ENCODE data around the gene BCL11A.

Gene BCL11A
- total RNA-seq = 0 to 0.39 (median 0.17) reads per million in 3 donors

DNA sequence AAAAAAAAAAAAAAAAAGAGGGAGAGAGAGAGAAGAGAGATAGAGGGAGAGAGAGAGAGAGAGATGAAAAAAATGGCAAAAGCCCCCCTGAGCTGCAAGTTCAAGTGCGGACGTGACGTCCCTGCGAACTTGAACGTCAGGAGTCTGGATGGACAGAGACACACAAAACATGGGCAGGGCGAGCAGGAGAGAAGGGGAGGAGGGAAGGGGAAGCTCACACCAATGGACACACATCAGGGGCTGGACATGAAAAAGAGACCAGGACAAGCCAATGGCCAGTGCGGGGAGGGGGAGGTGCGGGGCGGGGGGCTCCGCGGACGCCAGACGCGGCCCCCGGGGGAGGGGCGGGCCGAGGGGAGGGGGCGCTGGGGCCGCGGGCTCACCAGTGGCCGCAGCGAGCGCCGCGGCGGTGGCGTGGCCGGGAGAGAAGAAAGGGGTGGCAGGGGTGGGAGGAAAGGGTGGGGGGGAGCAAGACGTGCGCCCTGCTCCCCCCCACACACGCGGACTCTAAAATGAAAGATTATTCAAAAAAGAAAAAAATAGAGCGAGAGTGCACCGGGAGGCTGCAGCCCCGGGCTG is at the start of gene BCL11A:
BCL11A (minus strand) TSS at position 160 of the 579 bp plus-strand sequence. CDS start 384 bp downstream, outside the sequence.
- no peak for DNase-seq
- no peak within 1 kb of the TSS for H3K27ac ChIP-seq (ENCODE audit: insufficient read depth, low read length, poor library complexity, severe bottlenecking)

DNA sequence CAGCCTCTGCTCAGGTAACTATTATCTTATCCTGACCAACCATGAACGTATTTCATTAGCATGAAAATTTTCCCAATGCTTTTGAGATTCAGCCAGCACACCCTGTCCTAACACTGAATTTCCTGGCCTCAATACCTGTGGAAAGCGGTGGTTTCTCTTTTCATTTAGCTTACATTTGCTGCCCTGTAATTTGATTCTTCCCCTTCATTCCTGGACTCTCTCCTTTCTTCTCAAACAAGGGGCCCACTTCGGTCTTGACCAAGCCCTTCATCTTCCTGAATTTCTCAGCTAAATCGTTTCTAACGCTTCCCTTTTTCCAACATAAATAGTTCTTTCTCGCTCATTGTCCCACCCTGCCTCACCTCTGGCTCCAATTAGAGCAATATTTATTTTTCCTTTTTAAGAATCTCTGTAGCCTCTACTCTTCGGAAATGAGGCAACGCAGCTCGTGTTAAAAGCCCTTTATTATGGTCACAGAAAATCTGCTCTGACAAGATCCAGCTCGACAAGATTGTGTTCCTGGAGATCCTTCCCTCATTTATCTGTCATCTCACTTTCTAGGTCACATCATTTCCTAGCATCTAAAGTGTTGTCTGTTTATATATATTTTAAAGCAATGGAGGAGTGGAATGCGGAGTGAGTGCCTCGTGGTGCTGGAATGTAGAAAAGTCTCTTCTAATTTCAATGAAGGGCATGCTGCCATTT is 49.5 kb upstream of the BCL11A start:
- Histone ChIP-seq H3K4me3 (ENCODE audit: insufficient read depth, low read depth, low read length, poor library complexity, severe bottlenecking) (no peak overlapping the region), H3K4me1 (ENCODE audit: control insufficient read depth, insufficient read depth, low read length, poor library complexity, severe bottlenecking) (no peaks in the 10 kb centered on the region), H3K9me3 (ENCODE audit: control insufficient read depth, low read length) (no peaks in the 10 kb centered on the region), H3K36me3 (ENCODE audit: control insufficient read depth, insufficient read depth, low read length) (no peaks in the 10 kb centered on the region), H3K27me3 (replicated peaks; ENCODE audit: control insufficient read depth, insufficient read depth, low read length, poor library complexity, severe bottlenecking) (no peaks in the 10 kb centered on the region), H3K27ac (ENCODE audit: insufficient read depth, low read length, poor library complexity, severe bottlenecking) (no peak overlapping the region)
- DNase-seq = no peak

More for the DNA sequence above, at the start of gene BCL11A:
- H3K27me3 ChIP-seq (replicated peaks; ENCODE audit: control insufficient read depth, insufficient read depth, low read length, poor library complexity, severe bottlenecking) = peaks cover 78% of the 10 kb centered on the region
- no peaks in the 10 kb centered on the region for H3K36me3 ChIP-seq (ENCODE audit: control insufficient read depth, insufficient read depth, low read length)
- H3K9me3 ChIP-seq (ENCODE audit: control insufficient read depth, low read length) = no peaks in the 10 kb centered on the region
- peaks cover 47% of the 10 kb centered on the region for H3K4me1 ChIP-seq (ENCODE audit: control insufficient read depth, insufficient read depth, low read length, poor library complexity, severe bottlenecking)
- H3K4me3 ChIP-seq (ENCODE audit: insufficient read depth, low read depth, low read length, poor library complexity, severe bottlenecking) = peak within 1 kb of the TSS; percentile 78

DNA sequence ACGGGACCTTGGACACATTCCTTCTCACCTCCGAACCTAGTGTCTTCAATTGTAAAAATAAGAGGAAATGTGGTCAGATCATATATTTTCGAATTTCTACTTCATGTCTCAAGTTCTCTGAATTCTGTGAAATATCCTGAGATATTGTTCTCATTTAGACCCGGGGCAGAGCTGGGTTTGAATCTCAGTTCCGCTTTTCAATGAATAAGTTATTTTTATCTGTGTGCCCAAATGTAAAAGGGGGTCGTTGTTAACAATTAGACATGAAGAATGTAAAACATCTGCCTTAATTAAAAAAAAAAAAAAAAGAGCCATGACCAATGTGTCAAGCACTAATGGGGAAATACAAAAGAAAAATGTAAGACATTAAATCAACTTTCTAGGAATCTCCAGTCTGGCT is 48.9 kb upstream of the BCL11A start:
- no peaks in the 10 kb centered on the region for H3K4me1 ChIP-seq (ENCODE audit: control insufficient read depth, insufficient read depth, low read length, poor library complexity, severe bottlenecking)

DNA sequence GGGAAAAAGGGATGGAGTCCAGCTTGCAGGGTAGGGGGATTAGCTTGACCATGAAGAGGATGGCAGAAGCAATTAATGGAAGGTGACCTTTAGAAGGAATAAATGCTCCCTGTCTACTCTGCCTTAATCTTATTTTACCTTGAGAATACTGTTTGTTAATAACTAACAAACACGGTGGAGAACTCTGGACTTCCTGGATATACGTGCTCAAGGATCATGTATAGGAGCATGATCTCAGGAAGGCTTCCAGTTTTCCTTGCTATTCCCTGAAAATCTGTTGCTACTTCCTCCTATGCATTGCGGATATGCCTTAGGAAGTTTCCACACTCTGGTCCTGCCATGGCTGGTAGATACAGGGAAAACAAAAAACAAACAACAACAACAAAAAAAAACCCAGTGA is 44.8 kb upstream of the BCL11A start:
- no peak for DNase-seq
- H3K36me3 ChIP-seq (ENCODE audit: control insufficient read depth, insufficient read depth, low read length) = no peaks in the 10 kb centered on the region
- H3K27ac ChIP-seq (ENCODE audit: insufficient read depth, low read length, poor library complexity, severe bottlenecking) = no peak overlapping the region
- no peaks in the 10 kb centered on the region for H3K9me3 ChIP-seq (ENCODE audit: control insufficient read depth, low read length)
- H3K4me3 ChIP-seq (ENCODE audit: insufficient read depth, low read depth, low read length, poor library complexity, severe bottlenecking) = no peak overlapping the region
- no peaks in the 10 kb centered on the region for H3K4me1 ChIP-seq (ENCODE audit: control insufficient read depth, insufficient read depth, low read length, poor library complexity, severe bottlenecking)
- H3K27me3 ChIP-seq (replicated peaks; ENCODE audit: control insufficient read depth, insufficient read depth, low read length, poor library complexity, severe bottlenecking) = no peaks in the 10 kb centered on the region

More for the DNA sequence above, 48.9 kb upstream of the BCL11A start:
- Histone ChIP-seq H3K9me3 (ENCODE audit: control insufficient read depth, low read length) (no peaks in the 10 kb centered on the region), H3K36me3 (ENCODE audit: control insufficient read depth, insufficient read depth, low read length) (no peaks in the 10 kb centered on the region), H3K27me3 (replicated peaks; ENCODE audit: control insufficient read depth, insufficient read depth, low read length, poor library complexity, severe bottlenecking) (no peaks in the 10 kb centered on the region), H3K27ac (ENCODE audit: insufficient read depth, low read length, poor library complexity, severe bottlenecking) (no peak overlapping the region), H3K4me3 (ENCODE audit: insufficient read depth, low read depth, low read length, poor library complexity, severe bottlenecking) (no peak overlapping the region)
- no peak for DNase-seq

DNA sequence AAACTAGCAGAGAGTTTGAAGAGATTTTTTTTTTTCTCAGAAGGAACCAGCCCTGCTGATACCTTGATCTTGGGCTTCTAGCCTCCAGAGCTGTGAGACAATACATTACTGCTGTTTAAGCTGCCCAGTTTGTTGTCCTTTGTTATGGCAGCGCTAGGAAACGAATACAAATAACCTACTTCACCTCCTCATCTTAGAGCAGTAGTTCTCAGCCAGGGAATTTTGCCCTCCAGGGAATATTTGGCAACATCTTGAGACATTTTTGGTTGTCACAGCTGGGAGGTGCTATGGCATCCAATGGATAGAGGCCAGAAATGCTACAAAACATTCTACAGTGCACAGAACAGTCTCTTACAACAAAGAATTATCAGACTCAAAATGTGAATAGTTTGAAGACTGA is 43.9 kb upstream of the BCL11A start:
- no peak overlapping the region for H3K4me3 ChIP-seq (ENCODE audit: insufficient read depth, low read depth, low read length, poor library complexity, severe bottlenecking)
- H3K4me1 ChIP-seq (ENCODE audit: control insufficient read depth, insufficient read depth, low read length, poor library complexity, severe bottlenecking) = no peaks in the 10 kb centered on the region
- no peaks in the 10 kb centered on the region for H3K9me3 ChIP-seq (ENCODE audit: control insufficient read depth, low read length)
- H3K36me3 ChIP-seq (ENCODE audit: control insufficient read depth, insufficient read depth, low read length) = no peaks in the 10 kb centered on the region
- H3K27me3 ChIP-seq (replicated peaks; ENCODE audit: control insufficient read depth, insufficient read depth, low read length, poor library complexity, severe bottlenecking) = no peaks in the 10 kb centered on the region
- H3K27ac ChIP-seq (ENCODE audit: insufficient read depth, low read length, poor library complexity, severe bottlenecking) = no peak overlapping the region
- DNase-seq = no peak

DNA sequence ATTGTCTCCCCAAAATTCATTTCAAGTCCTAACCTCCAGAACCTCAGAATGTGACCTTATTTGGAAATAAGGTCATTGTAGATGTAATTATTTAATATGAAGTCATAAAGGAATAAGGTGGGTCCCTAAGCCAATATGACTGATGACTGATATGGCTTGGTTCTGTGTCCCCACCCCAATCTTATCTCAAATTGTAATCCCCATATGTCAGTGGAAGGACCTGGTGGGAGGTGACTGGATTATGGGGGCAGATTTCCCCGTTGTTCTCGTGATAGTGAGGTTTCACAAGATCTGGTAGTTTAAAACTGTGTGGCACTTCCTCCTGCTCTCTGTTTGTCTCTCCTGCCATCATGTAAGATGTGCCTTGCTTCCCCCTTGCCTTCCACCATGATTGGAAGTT is 43.0 kb upstream of the BCL11A start:
- no peaks in the 10 kb centered on the region for H3K4me1 ChIP-seq (ENCODE audit: control insufficient read depth, insufficient read depth, low read length, poor library complexity, severe bottlenecking)

DNA sequence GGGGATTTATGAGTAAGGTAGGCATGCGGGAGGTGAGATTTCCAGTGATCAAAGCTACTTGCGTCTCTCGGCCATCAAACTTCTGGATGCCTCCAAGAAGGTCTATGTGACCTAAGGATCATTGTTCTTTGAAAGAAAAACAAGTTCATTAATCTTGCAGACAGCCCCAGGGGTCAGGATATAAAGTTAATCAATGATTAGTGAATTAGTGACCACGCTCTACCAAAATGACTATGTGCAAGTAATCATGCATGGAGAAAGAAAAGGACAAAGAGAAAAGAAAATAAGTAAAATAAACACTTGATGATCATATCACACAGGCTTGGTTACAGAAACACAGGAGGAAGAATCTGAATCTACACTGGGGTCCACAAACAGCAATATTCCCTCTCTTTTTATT is 42.5 kb upstream of the BCL11A start:
- H3K4me1 ChIP-seq (ENCODE audit: control insufficient read depth, insufficient read depth, low read length, poor library complexity, severe bottlenecking) = no peaks in the 10 kb centered on the region
- H3K36me3 ChIP-seq (ENCODE audit: control insufficient read depth, insufficient read depth, low read length) = no peaks in the 10 kb centered on the region
- no peak overlapping the region for H3K4me3 ChIP-seq (ENCODE audit: insufficient read depth, low read depth, low read length, poor library complexity, severe bottlenecking)
- H3K9me3 ChIP-seq (ENCODE audit: control insufficient read depth, low read length) = no peaks in the 10 kb centered on the region
- no peak overlapping the region for H3K27ac ChIP-seq (ENCODE audit: insufficient read depth, low read length, poor library complexity, severe bottlenecking)
- no peak for DNase-seq
- no peaks in the 10 kb centered on the region for H3K27me3 ChIP-seq (replicated peaks; ENCODE audit: control insufficient read depth, insufficient read depth, low read length, poor library complexity, severe bottlenecking)

More for the DNA sequence above, 43.0 kb upstream of the BCL11A start:
- Histone ChIP-seq H3K4me3 (ENCODE audit: insufficient read depth, low read depth, low read length, poor library complexity, severe bottlenecking) (no peak overlapping the region), H3K36me3 (ENCODE audit: control insufficient read depth, insufficient read depth, low read length) (no peaks in the 10 kb centered on the region), H3K9me3 (ENCODE audit: control insufficient read depth, low read length) (no peaks in the 10 kb centered on the region), H3K27ac (ENCODE audit: insufficient read depth, low read length, poor library complexity, severe bottlenecking) (no peak overlapping the region), H3K27me3 (replicated peaks; ENCODE audit: control insufficient read depth, insufficient read depth, low read length, poor library complexity, severe bottlenecking) (no peaks in the 10 kb centered on the region)
- no peak for DNase-seq

DNA sequence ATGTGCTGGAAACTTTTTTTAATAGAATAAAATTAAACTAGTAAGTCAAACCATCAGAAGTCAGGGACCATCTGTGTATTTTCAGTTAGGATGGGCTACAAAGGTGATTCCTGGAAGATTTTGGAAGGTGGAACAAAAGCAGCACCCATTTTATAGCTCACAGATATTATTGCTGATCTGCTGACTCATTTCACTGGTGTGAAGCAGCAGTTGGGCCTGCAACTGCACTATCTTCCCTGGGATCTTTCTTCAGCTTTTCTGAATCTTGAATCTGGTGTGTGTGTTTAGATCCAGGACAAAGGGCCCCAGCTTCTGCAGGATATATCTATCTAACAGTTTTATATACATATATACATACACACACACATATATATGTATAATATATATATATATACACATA is 35.6 kb upstream of the BCL11A start:
- no peak for DNase-seq
- Histone ChIP-seq H3K27me3 (replicated peaks; ENCODE audit: control insufficient read depth, insufficient read depth, low read length, poor library complexity, severe bottlenecking) (no peaks in the 10 kb centered on the region), H3K27ac (ENCODE audit: insufficient read depth, low read length, poor library complexity, severe bottlenecking) (no peak overlapping the region)

DNA sequence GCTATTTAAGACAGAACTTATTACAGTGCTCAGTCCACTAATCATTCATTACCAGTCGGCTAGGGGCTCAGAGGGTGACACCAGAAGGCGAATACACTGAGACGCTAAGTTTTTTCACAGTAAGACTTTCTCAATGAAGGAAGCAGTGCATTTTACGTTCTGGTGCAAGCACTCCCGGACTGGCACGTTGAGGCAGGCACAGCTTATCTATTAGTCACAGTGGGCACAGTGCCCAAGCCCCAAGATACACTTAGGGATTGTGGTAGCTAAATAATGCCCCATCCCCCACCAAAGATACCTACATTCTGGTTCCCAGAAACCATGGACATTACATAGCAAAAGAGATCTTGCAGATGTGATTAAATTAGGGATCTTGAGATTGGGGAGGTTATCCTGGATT is 32.6 kb upstream of the BCL11A start:
- DNase-seq = no peak
- Histone ChIP-seq H3K4me1 (ENCODE audit: control insufficient read depth, insufficient read depth, low read length, poor library complexity, severe bottlenecking) (no peaks in the 10 kb centered on the region), H3K36me3 (ENCODE audit: control insufficient read depth, insufficient read depth, low read length) (no peaks in the 10 kb centered on the region), H3K9me3 (ENCODE audit: control insufficient read depth, low read length) (no peaks in the 10 kb centered on the region), H3K27me3 (replicated peaks; ENCODE audit: control insufficient read depth, insufficient read depth, low read length, poor library complexity, severe bottlenecking) (no peaks in the 10 kb centered on the region), H3K27ac (ENCODE audit: insufficient read depth, low read length, poor library complexity, severe bottlenecking) (no peak overlapping the region), H3K4me3 (ENCODE audit: insufficient read depth, low read depth, low read length, poor library complexity, severe bottlenecking) (no peak overlapping the region)

More for the DNA sequence above, 35.6 kb upstream of the BCL11A start:
- no peak overlapping the region for H3K4me3 ChIP-seq (ENCODE audit: insufficient read depth, low read depth, low read length, poor library complexity, severe bottlenecking)
- H3K9me3 ChIP-seq (ENCODE audit: control insufficient read depth, low read length) = no peaks in the 10 kb centered on the region
- no peaks in the 10 kb centered on the region for H3K4me1 ChIP-seq (ENCODE audit: control insufficient read depth, insufficient read depth, low read length, poor library complexity, severe bottlenecking)
- no peaks in the 10 kb centered on the region for H3K36me3 ChIP-seq (ENCODE audit: control insufficient read depth, insufficient read depth, low read length)

DNA sequence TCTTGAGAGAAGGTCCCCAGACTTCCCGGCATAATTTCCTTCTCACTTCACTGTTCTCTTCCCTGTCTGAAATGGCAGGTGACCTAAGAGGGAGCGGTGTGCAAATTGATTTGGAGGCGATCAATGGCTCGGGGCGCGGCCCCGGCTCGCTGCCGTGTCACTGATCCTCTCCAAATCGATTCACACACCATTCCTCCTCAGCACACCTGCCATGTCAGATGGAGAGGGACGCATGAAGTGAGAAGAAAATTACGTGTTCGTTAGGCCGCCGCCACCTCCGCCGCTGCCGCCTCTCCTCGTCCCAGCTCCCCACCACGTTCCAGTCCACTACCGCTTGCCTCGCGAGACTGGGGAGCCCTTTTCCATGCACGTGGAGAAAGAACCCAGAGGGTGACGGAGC is 31.8 kb upstream of the BCL11A start:
- Histone ChIP-seq H3K4me3 (ENCODE audit: insufficient read depth, low read depth, low read length, poor library complexity, severe bottlenecking) (no peak overlapping the region), H3K27me3 (replicated peaks; ENCODE audit: control insufficient read depth, insufficient read depth, low read length, poor library complexity, severe bottlenecking) (no peaks in the 10 kb centered on the region), H3K36me3 (ENCODE audit: control insufficient read depth, insufficient read depth, low read length) (no peaks in the 10 kb centered on the region), H3K4me1 (ENCODE audit: control insufficient read depth, insufficient read depth, low read length, poor library complexity, severe bottlenecking) (no peaks in the 10 kb centered on the region), H3K27ac (ENCODE audit: insufficient read depth, low read length, poor library complexity, severe bottlenecking) (no peak overlapping the region), H3K9me3 (ENCODE audit: control insufficient read depth, low read length) (no peaks in the 10 kb centered on the region)
- DNase-seq = no peak
